ENCODE measurements around the gene DHRSX.
A peak's percentile ranks its signal among the peaks of the same experiment; 100 is the strongest.

Gene DHRSX

DNA sequence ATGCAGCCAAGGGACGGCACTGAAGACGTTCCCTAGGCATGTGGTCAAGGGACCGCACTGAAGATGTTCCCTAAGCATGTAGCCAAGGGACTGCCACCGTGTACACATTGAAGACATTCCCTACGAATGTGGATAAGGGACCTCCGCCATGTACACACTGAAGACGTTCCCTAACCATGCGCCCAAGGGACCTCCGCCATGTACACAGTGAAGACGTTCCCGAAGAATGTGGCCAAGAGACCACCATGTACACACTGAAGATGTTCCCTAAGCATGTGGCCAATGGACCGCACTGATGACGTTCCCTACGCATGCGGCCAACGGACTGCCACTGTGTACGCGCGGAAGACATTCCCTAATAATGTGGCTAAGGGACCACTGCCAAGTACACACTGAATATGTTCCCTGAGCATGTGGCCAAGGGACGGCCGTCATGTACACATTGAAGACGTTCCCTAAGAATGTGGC is 48.4 kb downstream of the DHRSX start:
- DNase-seq, result no peak

DNA sequence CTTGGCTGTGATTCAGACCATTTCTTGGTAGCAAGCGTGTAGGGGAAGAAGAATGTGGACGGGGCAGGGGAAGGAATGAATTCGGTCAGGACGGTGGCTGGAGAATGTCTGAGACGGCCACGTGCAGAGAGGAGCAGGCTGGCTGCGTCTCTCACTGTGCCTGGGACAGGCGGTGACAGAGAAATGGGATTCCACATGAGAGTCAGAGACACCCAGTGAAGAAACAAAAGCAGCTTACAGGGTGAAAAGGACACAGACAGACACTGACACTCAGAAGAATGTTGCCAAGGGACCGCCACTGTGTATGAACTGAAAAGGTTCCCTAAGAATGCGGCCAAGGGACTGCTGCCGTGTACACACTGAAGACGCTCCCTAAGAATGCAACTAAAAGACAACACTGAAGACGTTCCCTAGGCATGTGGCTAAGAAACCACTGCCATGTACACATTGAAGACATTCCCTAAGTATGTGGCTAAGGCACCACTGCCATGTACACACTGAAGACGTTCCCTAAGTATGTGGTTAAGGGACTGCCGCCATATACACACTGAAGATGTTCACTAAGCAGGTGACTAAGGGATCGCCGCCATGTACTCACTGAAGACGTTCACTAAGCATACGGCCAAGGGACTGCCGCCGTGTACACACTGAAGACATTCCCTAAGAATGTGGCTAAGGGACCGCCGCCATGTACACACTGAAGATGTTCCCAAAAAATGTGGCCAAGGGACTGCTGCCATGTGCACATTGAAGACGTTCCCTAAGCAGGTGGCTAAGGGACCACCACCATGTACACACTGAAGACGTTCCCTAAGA is 49.1 kb downstream of the DHRSX start:
- peak; percentile 73 for DNase-seq

DNA sequence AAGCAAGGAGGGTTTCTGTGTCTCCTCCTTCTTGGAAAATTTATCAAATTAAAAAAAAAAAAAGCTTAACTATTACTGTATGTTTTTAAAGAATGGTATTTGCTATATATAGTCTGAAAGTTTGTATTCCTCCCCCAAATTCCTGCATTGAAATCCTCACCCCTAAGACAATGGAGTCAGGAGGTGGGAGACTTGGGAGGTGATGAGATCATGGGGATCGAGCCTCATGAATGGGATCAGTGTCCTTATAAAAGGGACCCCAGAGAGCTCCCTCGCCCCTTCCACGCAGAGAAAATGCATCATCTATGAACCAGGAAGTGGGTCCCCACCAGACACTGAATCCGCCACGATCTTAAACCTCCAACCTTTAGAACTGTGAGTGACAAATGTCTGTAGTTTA is 50.1 kb downstream of the DHRSX start:
- no peak for DNase-seq

DNA sequence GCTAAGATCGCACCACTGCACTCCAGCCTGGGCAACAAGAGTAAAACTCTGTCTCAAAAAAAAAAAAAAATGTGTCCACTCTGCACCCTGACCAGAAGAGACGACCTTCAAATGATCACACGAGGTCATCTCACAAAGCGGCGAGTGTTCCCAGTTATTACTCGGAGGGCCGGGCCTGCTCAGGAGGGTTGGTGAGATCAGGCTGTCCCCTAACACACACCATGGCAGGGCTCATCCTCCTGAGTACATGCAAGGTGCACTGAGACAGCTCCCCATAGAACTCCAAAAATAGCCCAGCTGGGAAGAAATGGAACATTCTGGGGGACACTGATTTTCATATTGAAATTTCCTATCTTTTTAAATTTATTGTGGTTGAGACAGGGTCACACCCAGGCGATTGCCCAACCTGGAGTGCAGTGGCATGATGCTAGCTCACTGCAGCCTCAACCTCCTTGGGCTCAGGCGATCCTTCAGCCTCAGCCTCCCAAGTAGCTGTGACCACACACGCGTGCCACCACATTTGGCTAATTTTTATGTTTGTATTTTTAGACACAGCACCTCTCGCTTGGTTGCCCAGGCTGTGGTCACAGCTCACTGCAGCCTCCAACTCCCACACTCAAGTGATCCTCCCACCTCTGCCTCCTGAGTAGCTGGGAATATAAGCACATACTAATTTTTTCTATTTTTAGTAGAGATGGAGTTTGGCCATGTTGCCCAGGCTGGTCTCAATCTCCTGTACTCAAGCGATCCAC is 51.5 kb downstream of the DHRSX start:
- no peak for DNase-seq

DNA sequence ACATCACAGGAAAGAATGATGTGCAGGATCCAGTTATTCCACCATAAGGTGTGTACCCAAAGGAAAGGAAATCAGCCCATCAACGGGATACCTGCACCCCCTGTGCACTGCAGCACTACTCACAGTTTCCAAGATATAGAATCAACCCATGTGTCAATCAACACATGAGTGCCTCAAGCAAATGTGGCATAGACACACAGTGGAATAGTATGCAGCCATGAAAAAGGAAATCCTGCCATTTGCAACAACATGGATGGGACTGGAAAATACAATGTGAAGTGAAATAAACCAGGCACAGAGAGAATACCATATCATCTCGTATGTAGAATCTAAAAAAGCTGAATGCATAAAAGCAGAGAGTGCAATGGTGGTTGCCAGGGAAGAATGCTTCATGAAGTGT is 53.3 kb downstream of the DHRSX start:
- DNase-seq, result no peak

DNA sequence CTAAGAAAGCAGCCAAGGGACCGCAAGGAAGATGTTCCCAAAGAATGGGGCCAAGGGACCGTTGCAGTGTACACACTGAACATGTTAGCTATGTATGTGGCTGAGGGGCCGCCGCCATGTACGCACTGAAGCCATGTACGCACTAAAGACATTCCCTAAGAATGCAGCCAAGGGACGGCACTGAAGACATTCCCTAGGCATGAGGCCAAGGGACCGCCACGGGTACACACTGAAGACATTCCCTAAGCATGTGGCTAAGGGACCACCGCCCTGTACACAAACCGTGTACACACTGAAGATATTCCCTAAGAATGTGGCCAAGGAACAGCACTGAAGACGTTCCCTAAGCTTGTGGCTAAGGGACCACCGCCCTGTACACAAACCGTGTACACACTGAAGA is 54.0 kb downstream of the DHRSX start:
- DNase-seq, result no peak

DNA sequence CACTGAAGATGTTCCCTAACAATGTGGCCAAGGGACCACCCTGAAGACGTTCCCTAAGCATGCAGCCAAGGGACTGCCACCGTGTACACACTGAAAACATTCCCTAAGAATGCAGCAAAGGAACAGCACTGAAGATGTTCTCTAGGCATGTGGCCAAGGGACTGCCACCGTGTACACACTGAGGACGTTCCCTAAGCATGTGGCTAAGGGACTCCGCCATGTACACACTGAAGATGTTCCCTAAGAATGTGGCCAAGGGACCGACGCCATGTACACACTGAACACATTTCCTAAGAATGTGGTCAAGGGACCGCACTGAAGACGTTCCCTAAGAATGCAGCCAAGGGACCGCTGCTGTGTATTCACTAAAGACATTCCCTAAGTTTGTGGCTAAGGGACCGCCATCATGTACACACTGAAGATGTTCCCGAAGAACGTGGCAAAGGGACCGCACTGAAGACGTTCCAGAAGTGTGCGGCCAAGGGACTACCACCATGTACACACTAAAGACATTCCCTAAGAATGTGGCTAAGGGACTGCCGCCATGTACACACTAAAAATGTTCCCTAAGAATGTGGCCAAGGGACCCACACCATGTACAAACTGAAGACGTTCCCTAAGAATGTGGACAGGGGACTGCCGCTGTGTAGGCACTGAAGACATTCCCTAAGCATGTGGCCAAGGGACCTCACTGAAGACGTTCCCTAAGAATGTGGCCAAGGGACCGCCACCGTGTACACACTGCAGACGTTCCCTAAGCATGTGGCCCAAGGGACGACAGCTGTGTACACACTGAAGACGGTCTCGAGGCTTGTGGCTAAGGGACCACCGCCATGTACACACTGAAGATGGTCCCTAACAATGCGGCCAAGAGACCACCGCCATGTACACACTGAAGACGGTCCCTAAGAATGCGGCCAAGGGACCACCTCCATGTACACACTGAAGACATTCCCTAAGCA is 54.8 kb downstream of the DHRSX start:
- no peak for DNase-seq

DNA sequence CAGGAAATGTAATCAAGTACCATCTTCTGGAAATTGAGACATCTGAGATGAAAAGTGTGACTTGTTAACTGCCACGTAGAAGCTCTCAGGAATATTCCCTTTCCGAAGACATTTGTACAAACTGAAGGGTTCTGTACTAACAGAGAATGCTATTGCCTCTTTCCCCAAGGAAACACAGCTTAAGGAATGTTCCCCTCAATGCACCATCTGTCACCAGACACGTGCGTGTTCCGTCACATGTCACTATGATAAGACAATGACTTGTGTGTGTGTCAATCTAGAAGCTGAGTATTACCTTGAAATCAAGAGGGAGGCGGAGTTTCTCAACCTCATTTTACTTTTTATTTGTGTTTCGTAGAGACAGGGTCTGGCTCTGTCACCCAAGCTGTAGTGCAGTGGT is 58.1 kb downstream of the DHRSX start:
- no peak for DNase-seq

DNA sequence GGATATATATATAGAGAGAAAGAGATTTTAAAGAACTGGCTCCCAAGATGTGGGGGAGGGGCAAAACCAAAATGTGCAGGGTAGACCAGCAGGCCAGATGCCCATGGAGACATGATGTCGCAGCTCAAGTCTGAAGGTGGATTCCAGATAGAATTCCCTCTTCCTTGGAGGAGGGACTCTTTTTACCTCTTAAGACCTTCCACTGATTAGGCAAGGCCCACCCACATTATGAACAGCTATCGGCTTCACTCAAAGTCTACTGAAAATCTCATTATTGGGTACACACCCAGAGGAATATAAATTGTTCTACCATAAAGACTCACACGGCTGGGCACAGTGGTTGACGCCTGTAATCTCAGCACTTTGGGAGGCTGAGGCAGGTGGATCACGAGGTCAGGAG is 59.3 kb downstream of the DHRSX start:
- DNase-seq, result no peak

DNA sequence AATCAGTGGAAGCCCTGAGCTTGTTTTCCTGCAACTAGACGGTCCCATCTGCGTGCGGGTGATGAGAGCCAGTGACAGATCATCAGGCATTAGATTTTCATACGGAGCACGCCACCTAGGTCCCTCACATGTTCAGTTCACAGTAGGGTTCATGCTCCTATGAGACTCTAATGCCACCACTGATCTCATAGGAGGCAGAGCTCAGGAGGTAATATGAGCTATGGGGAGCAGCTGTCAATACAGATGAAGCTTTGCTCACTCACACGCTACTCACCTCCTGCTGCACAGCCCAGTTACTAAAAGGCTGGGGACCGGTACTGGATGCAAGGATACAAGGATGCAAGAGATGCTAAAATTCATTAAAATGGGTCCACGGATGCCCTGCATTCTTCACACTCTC is 61.2 kb downstream of the DHRSX start:
- DNase-seq, result no peak

DNA sequence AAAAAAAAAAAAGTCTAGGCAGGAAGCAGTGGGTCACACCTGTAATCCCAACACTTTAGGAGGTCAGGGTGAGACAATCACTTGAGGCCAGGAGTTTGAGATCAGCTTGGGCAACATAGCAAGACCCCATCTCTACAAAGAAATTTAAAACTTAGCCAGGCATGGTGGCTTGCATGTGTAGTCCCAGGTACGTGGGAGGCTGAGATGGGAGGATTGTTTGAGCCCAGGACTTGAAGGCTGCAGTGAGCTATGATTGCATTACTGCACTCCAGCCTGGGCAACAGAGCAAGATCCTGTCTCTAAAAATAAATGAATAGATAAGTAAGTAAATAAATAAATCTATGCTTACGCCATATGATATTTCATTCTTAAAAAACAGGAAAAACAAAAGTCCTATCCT is 65.3 kb downstream of the DHRSX start:
- no peak for DNase-seq

DNA sequence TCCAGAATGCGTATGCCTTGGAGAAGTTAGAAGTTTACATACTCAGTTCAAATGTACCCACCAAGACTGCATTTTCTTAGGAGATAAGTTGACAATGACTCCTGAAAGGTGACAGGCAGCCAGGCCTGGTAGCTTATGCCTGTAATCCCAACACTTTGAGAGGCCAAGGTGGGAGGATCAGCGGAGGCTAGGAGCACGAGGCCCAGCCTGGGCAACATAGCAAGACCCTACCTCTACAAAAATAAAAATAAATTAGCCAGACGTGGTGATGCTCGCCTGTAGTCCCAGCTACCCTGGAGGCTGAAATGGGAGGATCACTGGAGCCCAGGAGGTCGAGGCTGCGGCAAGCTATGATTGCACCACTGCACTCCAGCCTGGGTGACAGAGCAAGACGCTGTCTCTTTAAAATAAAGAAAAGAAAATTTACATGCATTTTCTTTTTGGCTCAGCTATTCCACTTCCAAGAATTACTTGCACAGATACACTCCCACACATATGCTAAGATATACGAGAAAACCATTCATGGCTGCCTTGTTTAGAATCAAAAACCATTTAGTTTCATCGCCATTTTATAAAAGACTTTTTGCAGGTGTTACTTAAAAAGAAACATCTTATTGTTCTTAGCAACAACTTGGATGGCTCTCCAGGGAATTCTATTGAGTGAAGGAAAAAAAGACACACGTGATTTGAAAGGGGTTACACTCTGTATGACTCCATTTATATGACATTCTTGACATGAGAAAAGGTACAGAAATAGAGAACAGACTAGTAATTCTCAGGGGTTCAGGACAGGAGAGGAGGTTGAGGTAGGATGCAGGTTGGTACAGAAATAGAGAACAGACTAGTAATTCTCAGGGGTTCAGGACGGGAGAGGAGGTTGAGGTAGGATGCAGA is 66.3 kb downstream of the DHRSX start:
- DNase-seq, result no peak

DNA sequence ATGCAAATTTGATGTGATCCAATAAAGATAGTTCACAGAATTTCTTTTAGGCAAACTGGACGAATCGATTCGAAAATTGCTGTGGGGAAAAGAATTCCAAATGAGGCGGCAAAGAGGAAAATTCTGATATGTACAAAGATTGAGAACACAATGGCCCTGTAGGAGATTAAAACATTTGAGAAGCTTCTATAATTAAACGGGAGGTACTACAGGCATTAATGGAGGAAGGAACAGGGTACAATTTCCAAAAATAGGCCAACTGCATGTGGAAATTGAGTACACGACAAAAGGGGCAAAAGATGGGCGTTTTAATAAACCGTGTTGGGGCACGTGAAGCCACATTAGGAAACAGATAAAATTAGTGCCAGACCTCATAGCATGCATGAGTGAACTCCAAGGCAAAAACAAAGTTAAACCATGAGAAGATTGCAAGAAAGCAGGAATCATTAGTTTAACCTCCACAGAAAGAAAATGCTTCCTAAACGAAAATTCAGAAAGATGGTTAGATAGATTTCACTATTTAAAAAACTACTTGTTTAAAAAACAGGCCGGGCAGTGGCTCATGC is 68.4 kb downstream of the DHRSX start:
- no peak for DNase-seq

DNA sequence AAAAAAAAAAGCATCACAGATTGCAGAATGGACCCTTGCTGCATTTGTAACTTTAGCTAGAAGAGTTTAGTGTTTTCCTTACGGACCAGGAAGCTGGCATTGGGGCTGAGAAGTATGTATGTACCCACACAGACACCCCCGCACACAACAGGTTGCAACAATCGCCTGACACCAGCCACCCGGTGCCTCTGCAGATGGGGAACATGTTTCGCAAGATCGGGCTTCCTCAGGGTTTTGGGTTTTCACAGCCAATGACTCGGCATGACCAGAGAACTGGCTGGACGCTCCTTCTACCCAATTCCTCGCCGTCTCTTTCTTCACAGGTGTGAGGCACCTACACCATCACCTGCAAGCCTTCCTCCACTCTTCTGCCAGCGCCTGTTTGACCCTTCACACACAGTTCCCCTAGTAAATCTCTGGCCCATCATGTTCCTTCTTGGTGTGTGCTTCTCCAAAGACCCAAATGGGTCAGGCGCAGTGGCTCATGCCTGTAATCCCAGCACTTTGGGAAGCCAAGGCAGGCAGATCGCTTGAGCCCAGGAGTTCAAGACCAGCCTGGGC is 70.4 kb downstream of the DHRSX start:
- DNase-seq, result no peak

DNA sequence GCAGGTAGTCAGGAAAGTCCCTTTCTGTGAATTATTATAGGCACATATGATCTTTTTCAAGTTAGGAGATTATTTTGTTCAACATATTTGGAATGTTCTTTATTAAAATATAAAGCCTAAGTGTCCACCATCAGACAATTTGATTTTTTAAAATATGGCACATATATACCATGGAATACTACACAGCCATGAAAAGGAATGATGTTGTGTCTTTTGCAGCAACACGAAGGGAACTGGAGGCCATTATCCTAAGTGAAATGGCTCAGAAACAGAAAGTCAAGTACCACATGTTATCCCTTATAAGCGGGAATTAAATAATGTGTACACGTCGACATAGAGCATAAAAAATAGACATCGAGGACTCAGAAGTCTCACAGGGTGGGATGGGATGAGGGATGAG is 73.0 kb downstream of the DHRSX start:
- DNase-seq, result no peak

DNA sequence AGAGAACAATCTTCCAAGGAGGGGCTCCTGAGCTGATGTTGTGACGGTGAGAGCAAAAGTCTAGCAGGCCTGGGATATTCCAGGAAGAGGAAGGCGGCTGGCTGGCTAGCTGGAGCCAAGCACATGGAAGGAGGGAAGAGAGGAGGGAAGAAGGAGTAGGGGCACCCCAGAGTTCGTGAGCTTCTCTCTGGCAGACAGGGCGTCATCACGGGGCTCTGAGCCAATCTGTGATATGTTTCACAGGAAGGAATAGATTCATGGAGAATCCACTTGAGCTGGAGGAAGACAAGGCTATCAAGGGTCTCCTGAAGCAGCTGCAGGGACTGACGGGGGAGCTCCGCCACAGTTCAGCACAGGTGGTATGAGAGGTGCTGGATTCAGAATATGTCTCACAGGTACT is 73.6 kb downstream of the DHRSX start:
- DNase-seq, result no peak

DNA sequence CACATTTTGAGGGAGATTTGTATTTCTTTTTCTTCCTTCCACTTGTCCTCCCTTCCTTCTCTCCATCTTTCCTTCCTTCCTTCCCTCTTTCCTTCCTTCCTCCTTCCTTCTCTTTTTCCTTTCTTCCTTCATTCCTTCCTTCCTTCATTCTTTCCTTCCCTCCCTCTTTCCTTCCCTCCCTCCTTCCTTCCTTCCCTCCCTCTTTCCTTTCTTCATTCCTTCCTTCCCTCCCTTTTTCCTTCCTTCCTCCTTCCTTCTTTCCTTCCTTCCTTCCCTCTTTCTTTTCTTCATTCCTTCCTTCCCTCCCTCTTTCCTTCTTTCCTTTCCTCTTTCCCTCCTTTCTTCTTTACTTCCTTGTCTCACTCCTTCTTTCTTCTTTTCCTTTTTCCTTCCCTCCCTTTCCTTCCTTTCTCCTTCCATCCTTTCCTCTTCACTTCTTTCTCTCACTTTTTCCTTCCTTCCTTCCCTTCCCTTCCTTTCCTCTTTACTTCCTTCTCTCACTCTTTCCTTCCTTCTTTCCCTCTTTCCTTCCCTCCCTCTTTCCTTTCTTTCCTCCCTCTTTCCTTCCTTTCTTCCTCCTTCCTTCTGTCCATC is 74.4 kb downstream of the DHRSX start:
- DNase-seq, result no peak

DNA sequence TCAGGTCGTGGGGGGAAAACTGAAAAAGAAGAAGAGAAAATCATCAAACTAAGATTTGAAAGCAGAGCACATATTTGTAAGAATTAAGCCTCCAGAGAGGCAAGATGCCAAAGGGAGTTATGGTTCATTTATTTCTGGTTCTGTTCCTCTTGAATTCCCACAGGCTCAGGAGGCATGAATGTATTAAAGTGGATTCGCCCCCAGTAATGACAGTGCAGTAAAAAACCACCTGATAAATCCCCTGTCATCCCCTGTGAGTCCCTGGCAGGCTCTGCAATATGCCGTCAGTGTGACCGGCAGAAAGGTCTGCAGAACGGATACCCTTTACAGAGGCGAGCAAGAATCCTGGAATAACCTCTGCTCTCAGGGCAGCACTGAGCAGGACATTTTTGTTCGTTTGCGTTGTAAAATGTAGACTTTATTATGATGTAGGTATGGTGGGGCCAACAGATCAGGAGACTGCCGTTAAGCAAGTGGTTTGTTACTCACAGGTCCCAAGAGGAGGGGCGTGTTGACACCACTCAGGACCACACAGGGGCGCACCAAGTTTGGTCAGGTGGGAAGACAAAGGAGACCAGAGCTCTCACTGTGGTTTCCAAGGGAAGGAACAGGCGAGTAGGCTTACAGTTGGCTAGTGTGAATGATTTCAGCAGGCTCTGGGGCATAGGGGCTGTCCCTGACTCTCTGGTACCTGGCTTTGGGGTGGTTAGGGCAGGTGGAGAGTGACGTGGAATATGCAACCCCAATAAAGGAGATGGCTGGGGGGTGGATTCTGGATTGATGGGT is 75.3 kb downstream of the DHRSX start:
- DNase-seq, result no peak

DNA sequence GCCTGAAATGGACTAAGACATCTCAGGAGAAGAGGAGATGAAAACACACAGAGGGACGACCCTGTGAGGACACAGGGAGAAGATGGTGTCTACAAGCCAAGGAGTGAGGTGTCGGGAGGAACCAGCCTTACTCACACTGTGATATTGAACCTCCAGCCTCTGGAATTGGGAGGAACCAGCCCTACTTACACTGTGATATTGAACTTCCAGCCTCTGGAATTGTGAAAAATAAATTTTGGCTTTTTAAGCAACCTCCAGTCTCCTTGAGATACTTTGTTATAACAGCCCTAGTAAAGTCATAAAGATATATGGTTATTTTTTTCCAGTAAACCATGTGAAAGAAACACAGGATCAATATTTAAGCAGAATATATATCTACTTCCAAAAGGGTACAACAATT is 76.5 kb downstream of the DHRSX start:
- DNase-seq, result no peak

DNA sequence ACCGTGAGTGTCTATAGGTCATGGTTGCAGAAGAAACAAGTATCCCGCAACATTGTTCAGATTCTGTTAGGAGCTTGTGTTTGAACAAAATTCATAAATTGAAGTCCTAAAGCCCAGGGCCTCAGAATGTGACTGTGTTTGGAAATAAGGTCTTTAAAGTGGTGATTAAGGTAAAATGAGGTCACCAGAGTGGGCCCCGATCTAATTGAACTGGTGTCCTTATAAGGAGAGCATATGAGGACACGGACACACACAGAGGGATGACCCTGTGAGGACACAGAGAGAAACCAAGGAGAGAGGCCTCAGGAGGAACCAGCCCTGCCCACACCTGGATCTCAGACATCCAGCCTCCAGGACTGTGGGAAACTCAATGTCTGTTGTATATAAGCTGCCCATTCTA is 76.9 kb downstream of the DHRSX start:
- no peak for DNase-seq

Data from fibroblast of skin of right quadriceps (primary cell).